ENCODE data around the gene TOP1.

DNA sequence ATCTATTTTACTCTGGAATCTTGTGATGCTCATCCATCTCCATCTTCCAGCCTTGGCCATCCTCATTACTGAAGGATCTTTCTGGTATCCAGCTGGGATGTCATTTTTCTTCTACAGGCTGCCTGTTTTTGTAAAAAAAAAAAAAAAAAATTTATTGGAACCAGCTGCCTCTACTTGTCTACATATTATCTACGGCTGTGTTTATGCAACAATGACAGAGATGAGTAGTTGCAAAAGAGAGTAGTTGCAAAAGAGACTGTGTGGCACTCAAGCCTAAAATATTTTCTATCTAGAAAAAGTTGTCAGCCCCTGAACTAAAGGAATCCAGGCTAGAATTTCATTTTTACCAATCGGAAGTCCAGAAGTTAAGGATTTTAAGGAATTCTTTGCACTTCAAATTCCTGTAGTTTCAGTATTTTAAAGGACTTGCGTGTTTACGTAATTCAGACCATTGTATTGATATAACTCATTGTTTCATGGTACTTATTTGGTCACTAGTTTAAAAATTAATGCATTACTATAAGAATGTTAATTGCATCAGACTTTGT is 70.2 kb downstream of the TOP1 start:
- TF ChIP-seq, protein P1, sequence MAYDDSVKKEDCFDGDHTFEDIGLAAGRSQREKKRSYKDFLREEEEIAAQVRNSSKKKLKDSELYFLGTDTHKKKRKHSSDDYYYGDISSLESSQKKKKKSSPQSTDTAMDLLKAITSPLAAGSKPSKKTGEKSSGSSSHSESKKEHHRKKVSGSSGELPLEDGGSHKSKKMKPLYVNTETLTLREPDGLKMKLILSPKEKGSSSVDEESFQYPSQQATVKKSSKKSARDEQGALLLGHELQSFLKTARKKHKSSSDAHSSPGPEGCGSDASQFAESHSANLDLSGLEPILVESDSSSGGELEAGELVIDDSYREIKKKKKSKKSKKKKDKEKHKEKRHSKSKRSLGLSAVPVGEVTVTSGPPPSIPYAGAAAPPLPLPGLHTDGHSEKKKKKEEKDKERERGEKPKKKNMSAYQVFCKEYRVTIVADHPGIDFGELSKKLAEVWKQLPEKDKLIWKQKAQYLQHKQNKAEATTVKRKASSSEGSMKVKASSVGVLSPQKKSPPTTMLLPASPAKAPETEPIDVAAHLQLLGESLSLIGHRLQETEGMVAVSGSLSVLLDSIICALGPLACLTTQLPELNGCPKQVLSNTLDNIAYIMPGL (CRISPR knock-in tag; IDR thresholded peaks at IDR 0.05; ENCODE audit: borderline replicate concordance), result no peak
- TF ChIP-seq POLR2A (IDR thresholded peaks at IDR 0.05; ENCODE audit: low read length) (no peak), HOXB5 (CRISPR knock-in tag; IDR thresholded peaks at IDR 0.05) (no peak)
- TF ChIP-seq, protein P2, sequence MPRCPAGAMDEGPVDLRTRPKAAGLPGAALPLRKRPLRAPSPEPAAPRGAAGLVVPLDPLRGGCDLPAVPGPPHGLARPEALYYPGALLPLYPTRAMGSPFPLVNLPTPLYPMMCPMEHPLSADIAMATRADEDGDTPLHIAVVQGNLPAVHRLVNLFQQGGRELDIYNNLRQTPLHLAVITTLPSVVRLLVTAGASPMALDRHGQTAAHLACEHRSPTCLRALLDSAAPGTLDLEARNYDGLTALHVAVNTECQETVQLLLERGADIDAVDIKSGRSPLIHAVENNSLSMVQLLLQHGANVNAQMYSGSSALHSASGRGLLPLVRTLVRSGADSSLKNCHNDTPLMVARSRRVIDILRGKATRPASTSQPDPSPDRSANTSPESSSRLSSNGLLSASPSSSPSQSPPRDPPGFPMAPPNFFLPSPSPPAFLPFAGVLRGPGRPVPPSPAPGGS (IDR thresholded peaks at IDR 0.05), result no peak

Measured in A549 (cell line).